Fibroblast of skin of left quadriceps (primary cell): ENCODE data around the gene PITPNM3.
"Not testable (repeated sequence)": the region's sequence is repeated elsewhere in the genome, so short reads cannot be mapped to it uniquely, and the experiment has no call there.

Experiments used
- DNase-seq, 2 experiments: peaks; one replicate each; pipeline ENCODE4 v3.0.0-alpha.2; 2013; ENCODE audit warnings: low read depth in 2 of 2

The PITPNM3 gene

GRCh38 chr17:6502142-6502541, 54.2 kb downstream of the PITPNM3 start:
- DNase-seq = no peak

GRCh38 chr17:6501359-6501758, 55.0 kb downstream of the PITPNM3 start:
- DNase-seq = no peak

- DNase-seq = no peak
These were observed 57.3 kb downstream of the PITPNM3 start for GRCh38 chr17:6498901-6499540.

- DNase-seq = no peak
These were observed 58.0 kb downstream of the PITPNM3 start for GRCh38 chr17:6498356-6498755.

GRCh38 chr17:6497496-6498221, 58.7 kb downstream of the PITPNM3 start:
- DNase-seq = no peak

GRCh38 chr17:6496640-6497441, 59.5 kb downstream of the PITPNM3 start:
- no peak for DNase-seq

- DNase-seq = no peak
These were observed 60.3 kb downstream of the PITPNM3 start for GRCh38 chr17:6496116-6496481.

- DNase-seq = no peak
These were observed 60.8 kb downstream of the PITPNM3 start for GRCh38 chr17:6495450-6496115.

GRCh38 chr17:6494239-6494941, 62.0 kb downstream of the PITPNM3 start:
- DNase-seq = no peak

GRCh38 chr17:6492892-6493674, 63.3 kb downstream of the PITPNM3 start:
- DNase-seq = no peak

- DNase-seq = no peak
These were observed 65.2 kb downstream of the PITPNM3 start for GRCh38 chr17:6491071-6491700.

GRCh38 chr17:6489016-6489550, 67.3 kb downstream of the PITPNM3 start:
- no peak for DNase-seq

GRCh38 chr17:6488008-6488539, 68.3 kb downstream of the PITPNM3 start:
- no peak for DNase-seq

GRCh38 chr17:6487251-6488007, 68.9 kb downstream of the PITPNM3 start:
- DNase-seq = no peak

GRCh38 chr17:6485646-6486412, 70.5 kb downstream of the PITPNM3 start:
- DNase-seq = no peak

GRCh38 chr17:6483507-6483906, 72.8 kb downstream of the PITPNM3 start:
- no peak for DNase-seq

GRCh38 chr17:6482796-6483195, 73.6 kb downstream of the PITPNM3 start:
- not testable (repeated sequence) for DNase-seq

GRCh38 chr17:6482105-6482455, 74.3 kb downstream of the PITPNM3 start:
- DNase-seq = no peak
